ENCODE data around the gene FUT7.

Gene FUT7

GRCh38 chr9:137001857-137002645 is 29.8 kb downstream of the FUT7 start:
- DNase-seq (ENCODE audit: low read depth) = no peak

- DNase-seq (ENCODE audit: low read depth) = no peak
Measured at GRCh38 chr9:137000177-137000930, 31.5 kb downstream of the FUT7 start.

- no peak for DNase-seq (ENCODE audit: low read depth)
Measured at GRCh38 chr9:136997830-136998234, 34.1 kb downstream of the FUT7 start.

GRCh38 chr9:136997371-136997770 is 34.5 kb downstream of the FUT7 start:
- no peak for DNase-seq (ENCODE audit: low read depth)

- no peak for DNase-seq (ENCODE audit: low read depth)
Measured at GRCh38 chr9:136996361-136997292, 35.3 kb downstream of the FUT7 start, which contains the start of gene CLIC3. Gene CLIC3, minus strand, starts transcription at chr9:136996568. Its CDS starts 25 bp downstream, at chr9:136996543.

- DNase-seq (ENCODE audit: low read depth) = no peak
Measured at GRCh38 chr9:136995772-136996311, 36.0 kb downstream of the FUT7 start.

GRCh38 chr9:136995362-136995761 is 36.5 kb downstream of the FUT7 start:
- no peak for DNase-seq (ENCODE audit: low read depth)

- DNase-seq (ENCODE audit: low read depth) = no peak
Measured at GRCh38 chr9:136994888-136995230, 37.0 kb downstream of the FUT7 start.

GRCh38 chr9:136994180-136994887 is 37.6 kb downstream of the FUT7 start:
- DNase-seq (ENCODE audit: low read depth) = no peak

GRCh38 chr9:136992819-136993369 is 39.0 kb downstream of the FUT7 start:
- DNase-seq (ENCODE audit: low read depth) = no peak

GRCh38 chr9:136991993-136992818 is 39.7 kb downstream of the FUT7 start, which contains the start of gene PAXX:
Gene PAXX, plus strand, starts transcription at chr9:136992422. Its CDS starts 22 bp downstream, at chr9:136992444.
- peak; percentile 89 for DNase-seq (ENCODE audit: low read depth)

GRCh38 chr9:136990242-136990911 is 41.5 kb downstream of the FUT7 start:
- no peak for DNase-seq (ENCODE audit: low read depth)

- no peak for DNase-seq (ENCODE audit: low read depth)
Measured at GRCh38 chr9:136988872-136989271, 43.0 kb downstream of the FUT7 start.

- DNase-seq (ENCODE audit: low read depth) = no peak
Measured at GRCh38 chr9:136985853-136986252, 46.0 kb downstream of the FUT7 start.

- DNase-seq (ENCODE audit: low read depth) = no peak
Measured at GRCh38 chr9:136985027-136985602, 46.8 kb downstream of the FUT7 start.

- DNase-seq (ENCODE audit: low read depth) = no peak
Measured at GRCh38 chr9:136984464-136985026, 47.3 kb downstream of the FUT7 start.

- no peak for DNase-seq (ENCODE audit: low read depth)
Measured at GRCh38 chr9:136983656-136984314, 48.1 kb downstream of the FUT7 start.

- no peak for DNase-seq (ENCODE audit: low read depth)
Measured at GRCh38 chr9:136983167-136983566, 48.7 kb downstream of the FUT7 start.
